ENCODE results near the gene TAF11.
A peak's percentile ranks its signal among the peaks of the same experiment; 100 is the strongest.
"Not testable (repeated sequence)": the region's sequence is repeated elsewhere in the genome, so short reads cannot be mapped to it uniquely, and the experiment has no call there.

TAF11 gene

GRCh38 chr6:34888514-34888856 lies 643 bp upstream of the TAF11 start:
- TF ChIP-seq CTCF (IDR thresholded peaks at IDR 0.05; ENCODE audit: insufficient read depth, low read length, missing control alignments), result no peak
- ChIA-PET POLR2A (interaction anchor here (0.5 to 1.1 kb wide), 3 partner anchors 19 to 1652 kb away, joined by 3 to 4 read pairs (median 3); no protein-coding TSS in a partner anchor), CTCF (interaction anchor here (0.8 to 4.3 kb wide), 7 partner anchors 97 to 352 kb away, joined by 3 to 21 read pairs (median 3); no protein-coding TSS in a partner anchor)
- no peak for DNase-seq (ENCODE audit: low read depth, low spot score)
- H3K4me3 ChIP-seq (ENCODE audit: low read depth, low read length), result peak overlapping the region; percentile 95

DNA sequence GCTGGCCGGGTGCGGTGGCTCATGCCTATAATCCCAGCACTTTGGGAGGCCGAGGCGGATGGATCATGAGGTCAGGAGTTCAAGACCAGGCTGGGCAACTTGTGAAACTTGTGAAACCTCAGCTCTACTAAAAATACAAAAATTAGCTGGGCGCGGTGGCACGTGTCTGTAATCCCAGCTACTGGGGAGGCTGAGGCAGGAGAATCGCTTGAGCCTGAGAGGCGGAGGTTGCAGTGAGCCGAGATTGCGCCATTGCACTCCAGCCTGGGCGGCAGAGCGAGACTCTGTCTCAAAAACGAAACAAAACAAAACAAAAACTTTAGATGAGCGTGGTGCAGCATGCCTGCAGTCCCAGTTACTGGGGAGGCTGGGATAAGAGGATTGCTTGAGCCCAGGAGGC lies 2.0 kb downstream of the TAF11 start:
- POLR2A ChIA-PET, result interaction anchor here (0.6 kb wide), 1 partner anchor 354 kb away, joined by 3 read pairs; no protein-coding TSS in a partner anchor
- not testable (repeated sequence) for H3K4me3 ChIP-seq (ENCODE audit: low read depth, low read length); DNase-seq (ENCODE audit: low read depth, low spot score)
- CTCF ChIA-PET, result interaction anchor here (1.1 kb wide), 1 partner anchor 9 kb away, joined by 3 read pairs; no protein-coding TSS in a partner anchor

DNA sequence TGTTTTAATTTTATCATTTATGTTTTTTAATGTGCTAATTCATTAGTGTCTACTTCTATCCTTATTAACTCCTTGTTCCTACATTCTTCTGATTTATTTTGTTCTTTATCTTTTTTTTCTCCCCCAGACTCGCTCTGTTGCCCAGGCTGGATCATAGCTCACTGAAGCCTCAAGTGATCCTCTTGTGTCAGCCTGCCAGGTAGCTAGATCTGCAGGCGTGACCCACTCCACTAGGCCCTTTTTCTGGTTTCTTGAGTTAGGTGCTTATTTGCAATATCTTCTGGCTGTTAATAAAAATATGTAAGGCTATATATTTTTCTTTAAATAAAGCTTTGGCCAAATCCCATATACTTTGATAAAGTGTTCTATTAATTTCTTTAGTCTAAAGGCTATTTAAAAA lies 2.8 kb downstream of the TAF11 start:
- H3K4me3 ChIP-seq (ENCODE audit: low read depth, low read length), result no peak overlapping the region
- ChIA-PET CTCF (no interaction called here), POLR2A (no interaction called here)
- TF ChIP-seq CTCF (IDR thresholded peaks at IDR 0.05; ENCODE audit: insufficient read depth, low read length, missing control alignments), result no peak
- no peak for DNase-seq (ENCODE audit: low read depth, low spot score)

DNA sequence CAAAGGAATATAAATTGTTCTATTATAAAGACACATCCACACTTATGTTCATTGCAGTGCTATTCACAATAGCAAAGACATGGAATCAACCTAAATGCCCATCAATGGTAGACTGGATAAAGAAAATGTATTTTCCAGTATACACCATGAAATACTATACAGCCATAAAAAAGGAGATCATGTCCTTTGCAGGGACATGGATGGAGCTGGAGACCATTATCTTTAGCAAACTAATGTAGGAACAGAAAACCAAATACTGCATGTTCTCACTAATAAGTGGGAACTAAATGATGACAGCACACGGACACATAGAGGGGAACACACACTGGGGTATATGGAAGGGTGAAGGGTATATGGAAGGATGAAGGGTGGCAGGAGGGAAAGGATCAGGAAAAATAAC lies 3.8 kb downstream of the TAF11 start:
- H3K4me3 ChIP-seq (ENCODE audit: low read depth, low read length); DNase-seq (ENCODE audit: low read depth, low spot score); POLR2A ChIA-PET; CTCF ChIA-PET: not testable (repeated sequence)

GRCh38 chr6:34877869-34878485 lies 9.9 kb downstream of the TAF11 start:
- DNase-seq (ENCODE audit: low read depth, low spot score), result no peak
- ChIA-PET POLR2A (no interaction called here), CTCF (no interaction called here)
- no peak overlapping the region for H3K4me3 ChIP-seq (ENCODE audit: low read depth, low read length)
- no peak for TF ChIP-seq CTCF (IDR thresholded peaks at IDR 0.05; ENCODE audit: insufficient read depth, low read length, missing control alignments)

DNA sequence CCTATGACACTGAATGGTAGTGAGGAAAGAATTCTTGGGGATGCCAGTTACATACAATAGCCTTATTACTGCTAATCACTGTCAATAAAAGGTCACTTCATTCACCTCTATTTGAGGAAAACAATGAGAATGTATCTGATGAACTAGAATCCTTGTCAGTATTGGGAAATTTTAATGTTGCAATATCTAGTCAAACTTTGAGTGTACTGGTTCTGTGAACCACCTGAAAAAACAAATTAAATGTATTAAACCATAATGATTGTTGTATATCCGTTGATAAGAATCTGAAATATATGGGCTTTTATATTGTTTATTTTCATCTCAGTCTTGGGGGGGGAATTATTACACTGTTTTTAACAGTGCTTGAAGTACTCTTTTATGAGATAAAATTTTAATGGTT lies 10.6 kb downstream of the TAF11 start:
- CTCF ChIA-PET, result no interaction called here
- POLR2A ChIA-PET, result no interaction called here
- no peak for DNase-seq (ENCODE audit: low read depth, low spot score)
- no peak overlapping the region for H3K4me3 ChIP-seq (ENCODE audit: low read depth, low read length)
- TF ChIP-seq CTCF (IDR thresholded peaks at IDR 0.05; ENCODE audit: insufficient read depth, low read length, missing control alignments), result no peak

DNA sequence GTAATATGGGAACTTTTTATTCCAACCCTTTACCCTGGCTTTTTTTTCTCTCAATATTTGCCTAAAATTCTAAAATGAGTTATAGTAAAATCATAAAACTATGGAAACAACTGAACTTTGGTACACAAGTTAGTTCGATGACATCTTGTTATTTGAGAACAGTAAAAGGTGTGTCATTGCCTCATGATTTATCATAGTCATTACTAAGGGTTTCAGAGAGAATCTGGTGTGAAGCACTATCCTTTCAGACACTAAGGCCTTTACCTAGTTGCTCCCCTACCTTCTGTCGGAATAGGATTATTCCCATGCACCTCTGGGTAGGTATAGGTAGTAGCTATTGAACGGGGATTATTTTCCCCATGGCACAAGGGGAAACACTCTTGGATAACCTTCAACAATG lies 11.4 kb downstream of the TAF11 start:
- POLR2A ChIA-PET, result no interaction called here
- no peak overlapping the region for H3K4me3 ChIP-seq (ENCODE audit: low read depth, low read length)
- TF ChIP-seq CTCF (IDR thresholded peaks at IDR 0.05; ENCODE audit: insufficient read depth, low read length, missing control alignments), result no peak
- CTCF ChIA-PET, result no interaction called here
- no peak for DNase-seq (ENCODE audit: low read depth, low spot score)

Measured in AG04449 (cell line).